Measurements from ENCODE around the gene HAVCR2.

DNA sequence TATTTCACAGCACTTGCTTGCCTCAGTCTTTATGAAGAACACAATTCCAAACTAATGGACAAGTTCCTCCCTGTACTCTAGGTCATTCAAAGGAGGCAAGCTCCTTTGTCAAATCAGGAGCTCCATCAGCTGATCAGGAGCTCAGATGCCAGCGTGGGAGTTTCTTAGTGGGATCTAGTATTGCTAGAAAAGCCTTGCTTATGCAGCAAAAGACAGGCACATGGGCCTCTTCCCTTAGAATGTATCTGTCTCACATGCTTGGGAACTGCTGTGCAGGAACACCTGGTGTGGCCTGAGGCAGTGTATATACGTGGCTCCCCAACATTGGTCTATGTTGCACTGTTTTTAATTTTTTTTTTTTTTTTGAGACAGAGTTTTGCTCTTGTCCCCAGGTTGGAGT, 28.6 kb downstream of the HAVCR2 start:
- TF ChIP-seq CTCF (IDR thresholded peaks at IDR 0.05; ENCODE audit: borderline replicate concordance, extremely low read depth, low read length, poor library complexity, severe bottlenecking) (no peak), EZH2 (IDR thresholded peaks at IDR 0.05; ENCODE audit: borderline replicate concordance, low read depth, low read length, severe bottlenecking) (no peak)
